A673 (cell line): ENCODE data around the gene SNTG2. TPM values are rescaled to one million over a fixed set of nuclear protein-coding genes. Genes with fewer than 3 reads are reported as not detected.

ENCODE experiments used
- BruUV-seq: library from RNA; stranded (reverse); fragments of 400-500 nt; replicated peaks from 2 replicates; lab custom pipeline; 2021; lab: Mats Ljungman, UMichigan
- CTCF ChIA-PET: fragments of 300-600 bp; sonication (Branson Sonifier 250); formaldehyde crosslinking; loops from one replicate; lab custom pipeline; 2022; ENCODE audit warnings: antibody characterized with exemption; lab: Charles Lee
- POLR2A ChIA-PET: fragments of 300-600 bp; sonication (Branson Sonifier 250); formaldehyde crosslinking; loops from one replicate; lab custom pipeline; 2022; ENCODE audit warnings: antibody characterized with exemption; ENCODE audit not compliant: low non-redundant PET; lab: Charles Lee
- DNase-seq: peaks from one replicate; pipeline ENCODE4 v3.0.0-alpha.2; 2015; ENCODE audit warnings: low spot score
- H3K27ac ChIP-seq: fragments of 200-600 bp; sonication (generic); 2 replicates; pipeline ENCODE4 v1.5.1; 2016; ENCODE audit warnings: mixed run types, low read depth, mild to moderate bottlenecking, mixed read lengths, antibody characterized with exemption, low read length; ENCODE audit not compliant: poor library complexity, severe bottlenecking
- H3K27me3 ChIP-seq: fragments of 200-600 bp; sonication (generic); replicated peaks from 2 replicates; pipeline ENCODE4 v1.6.1; 2017; ENCODE audit warnings: mixed run types, low read depth, mild to moderate bottlenecking, mixed read lengths, antibody characterized with exemption, low read length; ENCODE audit not compliant: insufficient read depth, poor library complexity
- H3K36me3 ChIP-seq: fragments of 200-600 bp; sonication (generic); 2 replicates; pipeline ENCODE4 v1.6.1; 2016; ENCODE audit warnings: mixed run types, mild to moderate bottlenecking, mixed read lengths, antibody characterized with exemption, low read length; ENCODE audit not compliant: insufficient read depth, poor library complexity, severe bottlenecking
- H3K4me1 ChIP-seq: fragments of 200-600 bp; sonication (generic); 2 replicates; pipeline ENCODE4 v1.6.1; 2017; ENCODE audit warnings: mixed run types, mild to moderate bottlenecking, mixed read lengths, antibody characterized with exemption, low read length; ENCODE audit not compliant: insufficient read depth, poor library complexity, severe bottlenecking
- H3K4me3 ChIP-seq: fragments of 200-600 bp; sonication (generic); 2 replicates; pipeline ENCODE4 v1.5.1; 2016; ENCODE audit warnings: low read depth, mixed run types, mild to moderate bottlenecking, mixed read lengths, low read length; ENCODE audit not compliant: poor library complexity, severe bottlenecking
- H3K9me3 ChIP-seq: fragments of 200-600 bp; sonication (generic); 2 replicates; pipeline ENCODE4 v1.6.1; 2016; ENCODE audit warnings: mixed run types, low read depth, mild to moderate bottlenecking, mixed read lengths, antibody characterized with exemption, low read length; ENCODE audit not compliant: poor library complexity, severe bottlenecking
- CTCF ChIP-seq: fragments of 300-800, 200-600 bp; sonication (generic); conservative IDR thresholded peaks from 2 replicates; pipeline ENCODE4 v1.5.1; 2017; ENCODE audit warnings: low read depth, mild to moderate bottlenecking, antibody characterized with exemption, low read length, moderate library complexity, mixed read lengths
- EZH2 ChIP-seq: fragments of 200-600 bp; sonication (generic); IDR thresholded peaks from 2 replicates; pipeline ENCODE4 v1.6.1; 2017; ENCODE audit warnings: borderline replicate concordance, low read depth, mild to moderate bottlenecking, mixed read lengths, antibody characterized with exemption, low read length; ENCODE audit not compliant: poor library complexity, severe bottlenecking
- intact Hi-C: fragments of 100-400 bp; cut with micrococcal nuclease; formaldehyde crosslinking; loops from one replicate; pipeline ENCODE4 v1.10.0; 2022; ENCODE audit not compliant: unreplicated experiment
- total RNA-seq: library from RNA; stranded (reverse); gene quantifications from 2 replicates; pipeline ENCODE4 v1.2.3, GENCODE V29; 2021

Gene SNTG2
- total RNA-seq, 1 experiment from 2014 or later, result 3.7 TPM

- POLR2A ChIA-PET, result no interaction called here
- no peaks in the 10 kb centered on the region for H3K27me3 ChIP-seq
- CTCF ChIA-PET, result no interaction called here
- no peak for DNase-seq
- H3K36me3 ChIP-seq, result no peaks in the 10 kb centered on the region
- no peak overlapping the region for H3K4me3 ChIP-seq
- intact Hi-C loops, result no loop called here
- no TSS peak for BruUV-seq
- no peak overlapping the region for H3K27ac ChIP-seq
- H3K4me1 ChIP-seq, result no peaks in the 10 kb centered on the region
- no peaks in the 10 kb centered on the region for H3K9me3 ChIP-seq
- TF ChIP-seq EZH2 (no peak), CTCF (no peak)
Measured at GRCh38 chr2:915979-916378, 34.7 kb upstream of the SNTG2 start.

- ChIA-PET POLR2A (no interaction called here), CTCF (no interaction called here)
- intact Hi-C loops, result no loop called here
Measured at GRCh38 chr2:916935-917334, 33.7 kb upstream of the SNTG2 start.

DNA sequence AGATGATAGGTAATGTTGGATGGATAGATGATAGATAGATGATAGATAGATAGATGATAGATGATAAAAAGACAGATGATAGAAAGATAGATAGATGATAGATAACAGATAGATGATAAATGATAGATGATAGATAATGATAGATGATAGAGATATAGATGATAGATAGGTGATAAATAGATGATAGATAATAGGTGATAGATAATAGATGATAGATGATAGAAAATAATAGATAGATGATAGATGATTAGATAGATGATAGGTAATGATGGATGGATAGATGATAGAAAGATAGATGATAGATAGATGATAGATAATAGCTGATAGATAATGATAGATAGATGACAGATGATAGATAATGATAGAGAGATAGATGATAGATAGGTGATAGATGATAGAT lies 31.0 kb upstream of the SNTG2 start:
- DNase-seq, result no peak
- H3K4me3 ChIP-seq, result no peak overlapping the region
- no TSS peak for BruUV-seq
- H3K27me3 ChIP-seq, result no peaks in the 10 kb centered on the region
- H3K9me3 ChIP-seq, result no peaks in the 10 kb centered on the region
- intact Hi-C loops, result no loop called here
- CTCF ChIA-PET, result no interaction called here
- H3K4me1 ChIP-seq, result no peaks in the 10 kb centered on the region
- no peaks in the 10 kb centered on the region for H3K36me3 ChIP-seq
- POLR2A ChIA-PET, result no interaction called here
- no peak for TF ChIP-seq EZH2
- TF ChIP-seq CTCF, result no peak
- no peak overlapping the region for H3K27ac ChIP-seq

More at GRCh38 chr2:916935-917334, 33.7 kb upstream of the SNTG2 start:
- no TSS peak for BruUV-seq
- Histone ChIP-seq H3K36me3 (no peaks in the 10 kb centered on the region), H3K4me1 (no peaks in the 10 kb centered on the region), H3K27ac (no peak overlapping the region), H3K9me3 (no peaks in the 10 kb centered on the region), H3K4me3 (no peak overlapping the region), H3K27me3 (no peaks in the 10 kb centered on the region)
- no peak for DNase-seq
- TF ChIP-seq CTCF (no peak), EZH2 (no peak)
